AG09309 (cell line): ENCODE data around the gene GRM8.

Experiments
- DNase-seq: peaks from one replicate; pipeline ENCODE4 v3.0.0-alpha.2; 2010; ENCODE audit warnings: low read depth
- H3K4me3 ChIP-seq: 2 replicates; pipeline ENCODE4 v1.5.1; 2011; ENCODE audit warnings: mild to moderate bottlenecking, low read depth, low read length, moderate library complexity; ENCODE audit not compliant: control insufficient read depth
- TF ChIP-seq, protein P1 (sequence below): IDR thresholded peaks from 2 replicates; pipeline ENCODE4 v1.5.1; 2011; ENCODE audit warnings: mild to moderate bottlenecking, low read depth, low read length, inconsistent platforms; ENCODE audit not compliant: insufficient read depth, control insufficient read depth; ENCODE audit errors: missing control alignments

Gene GRM8

DNA sequence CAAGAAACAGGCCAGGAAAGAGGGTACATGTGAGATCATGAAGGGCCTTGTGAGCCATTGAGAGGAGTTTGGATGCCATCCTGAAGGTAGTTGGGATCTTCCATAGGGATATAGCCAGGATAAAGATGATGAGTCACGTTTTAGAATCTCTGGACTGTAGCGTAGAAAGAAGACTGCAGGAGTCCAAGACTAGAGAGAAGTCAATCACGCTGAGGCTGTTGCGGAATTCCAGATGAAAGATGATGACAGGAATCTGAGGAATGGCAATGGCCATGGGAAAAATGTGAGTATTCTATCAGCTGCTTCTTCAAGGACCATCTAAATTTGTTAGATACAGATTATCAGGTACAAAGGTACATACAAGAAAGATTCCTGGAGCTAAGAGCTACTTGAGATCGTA is 711.3 kb downstream of the GRM8 start:
- no peak for DNase-seq
- TF ChIP-seq, protein P1, sequence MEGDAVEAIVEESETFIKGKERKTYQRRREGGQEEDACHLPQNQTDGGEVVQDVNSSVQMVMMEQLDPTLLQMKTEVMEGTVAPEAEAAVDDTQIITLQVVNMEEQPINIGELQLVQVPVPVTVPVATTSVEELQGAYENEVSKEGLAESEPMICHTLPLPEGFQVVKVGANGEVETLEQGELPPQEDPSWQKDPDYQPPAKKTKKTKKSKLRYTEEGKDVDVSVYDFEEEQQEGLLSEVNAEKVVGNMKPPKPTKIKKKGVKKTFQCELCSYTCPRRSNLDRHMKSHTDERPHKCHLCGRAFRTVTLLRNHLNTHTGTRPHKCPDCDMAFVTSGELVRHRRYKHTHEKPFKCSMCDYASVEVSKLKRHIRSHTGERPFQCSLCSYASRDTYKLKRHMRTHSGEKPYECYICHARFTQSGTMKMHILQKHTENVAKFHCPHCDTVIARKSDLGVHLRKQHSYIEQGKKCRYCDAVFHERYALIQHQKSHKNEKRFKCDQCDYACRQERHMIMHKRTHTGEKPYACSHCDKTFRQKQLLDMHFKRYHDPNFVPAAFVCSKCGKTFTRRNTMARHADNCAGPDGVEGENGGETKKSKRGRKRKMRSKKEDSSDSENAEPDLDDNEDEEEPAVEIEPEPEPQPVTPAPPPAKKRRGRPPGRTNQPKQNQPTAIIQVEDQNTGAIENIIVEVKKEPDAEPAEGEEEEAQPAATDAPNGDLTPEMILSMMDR, result no peak
- no peak overlapping the region for H3K4me3 ChIP-seq

DNA sequence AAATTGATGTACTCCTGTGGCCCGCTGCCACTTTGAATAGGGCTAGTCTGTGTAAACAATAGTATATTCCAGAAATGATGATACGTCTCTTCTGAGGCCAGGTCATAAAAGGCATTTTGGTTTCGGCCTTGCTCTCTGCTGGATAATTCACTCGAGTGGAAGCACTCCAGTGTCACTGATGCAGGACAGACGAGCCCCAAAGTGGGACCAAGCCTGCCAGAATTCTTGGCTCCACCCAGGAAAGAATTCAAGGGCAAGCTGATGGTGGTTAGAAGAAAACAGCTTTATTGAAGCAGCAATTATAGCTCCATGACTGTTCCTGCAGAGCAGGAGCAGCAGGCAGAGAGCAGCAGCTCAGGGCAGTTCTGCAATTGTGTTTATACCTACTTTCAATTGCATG is 717.6 kb downstream of the GRM8 start:
- TF ChIP-seq, protein P1, result no peak
- no peak for DNase-seq
- no peak overlapping the region for H3K4me3 ChIP-seq

DNA sequence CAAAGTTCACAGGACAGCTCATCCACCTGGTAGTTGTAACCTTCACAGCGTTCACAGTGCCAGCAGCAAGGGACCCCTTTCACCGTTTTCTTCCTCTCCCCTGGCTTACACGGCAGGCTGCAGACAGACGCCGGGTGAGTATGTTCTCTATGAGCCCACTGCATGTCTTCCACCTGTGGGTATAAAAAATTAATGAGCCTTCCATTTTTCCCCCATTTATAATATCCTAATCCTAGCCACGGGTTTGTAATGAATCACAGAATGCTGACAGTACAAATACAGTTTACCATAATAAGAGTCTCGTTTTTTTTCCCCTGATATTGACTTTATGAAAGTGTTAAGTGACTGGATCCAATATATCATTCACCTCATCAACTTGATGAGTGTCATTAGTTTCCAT is 719.0 kb downstream of the GRM8 start:
- TF ChIP-seq, protein P1, result no peak
- no peak for DNase-seq

DNA sequence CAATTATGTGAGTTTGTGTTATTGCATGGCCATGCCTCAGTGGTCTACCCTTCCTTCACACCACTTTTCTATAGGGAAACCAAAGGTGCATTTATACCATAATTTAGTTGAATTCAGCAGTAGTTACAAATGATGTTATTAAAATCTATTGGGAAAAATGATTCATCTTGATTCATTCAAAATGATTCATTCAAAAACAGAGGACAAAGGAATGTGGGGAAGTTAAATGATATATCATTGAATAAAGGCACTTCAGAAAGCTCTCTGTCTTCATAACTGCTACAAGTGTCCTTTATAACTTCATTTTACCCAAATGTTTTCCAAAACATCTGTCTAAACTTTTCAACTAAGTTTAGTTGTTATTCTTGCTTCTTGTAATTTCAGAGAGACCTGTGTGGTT is 722.9 kb downstream of the GRM8 start:
- no peak overlapping the region for H3K4me3 ChIP-seq
- DNase-seq, result no peak
- TF ChIP-seq, protein P1, result no peak

More for the DNA sequence above, 719.0 kb downstream of the GRM8 start:
- no peak overlapping the region for H3K4me3 ChIP-seq

DNA sequence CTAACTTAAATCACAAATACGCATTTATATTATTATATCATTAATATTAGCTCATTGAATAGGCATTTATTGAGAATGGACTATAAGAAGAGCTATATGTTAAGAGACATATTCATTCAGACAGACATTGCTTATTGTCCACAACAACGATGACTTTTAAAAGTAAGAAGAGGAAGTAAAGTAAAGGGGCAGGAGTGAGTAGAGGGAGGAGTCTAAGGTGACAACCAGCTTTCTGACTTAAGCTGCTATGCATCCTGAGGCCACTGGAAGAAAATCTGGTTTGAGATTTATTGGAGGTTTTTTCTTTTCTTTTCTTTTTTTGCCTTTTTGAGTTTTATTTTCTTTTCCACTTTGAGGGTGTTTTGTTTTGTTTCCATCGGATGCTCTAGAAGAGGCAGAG is 723.5 kb downstream of the GRM8 start:
- H3K4me3 ChIP-seq, result no peak overlapping the region
- TF ChIP-seq, protein P1, result no peak
- no peak for DNase-seq

DNA sequence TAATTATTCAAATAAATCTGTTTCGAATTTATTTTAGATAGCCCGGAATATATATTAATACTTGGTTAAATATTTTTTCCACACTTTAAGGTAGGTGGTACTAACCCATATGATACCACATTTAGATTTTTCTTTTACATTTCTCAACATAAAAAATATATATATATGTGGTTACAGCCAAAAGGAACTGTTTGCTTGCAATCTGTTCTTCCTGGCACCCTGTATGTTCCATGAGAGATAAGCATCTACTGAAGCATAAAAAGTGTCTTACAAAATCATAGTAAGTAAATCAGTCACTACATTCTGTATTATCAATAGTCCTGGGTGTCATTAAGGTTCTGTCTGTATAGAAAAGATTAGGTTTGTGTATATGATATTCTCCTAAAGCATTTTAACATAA is 726.8 kb downstream of the GRM8 start:
- H3K4me3 ChIP-seq, result no peak overlapping the region
- TF ChIP-seq, protein P1, result no peak
- DNase-seq, result no peak

DNA sequence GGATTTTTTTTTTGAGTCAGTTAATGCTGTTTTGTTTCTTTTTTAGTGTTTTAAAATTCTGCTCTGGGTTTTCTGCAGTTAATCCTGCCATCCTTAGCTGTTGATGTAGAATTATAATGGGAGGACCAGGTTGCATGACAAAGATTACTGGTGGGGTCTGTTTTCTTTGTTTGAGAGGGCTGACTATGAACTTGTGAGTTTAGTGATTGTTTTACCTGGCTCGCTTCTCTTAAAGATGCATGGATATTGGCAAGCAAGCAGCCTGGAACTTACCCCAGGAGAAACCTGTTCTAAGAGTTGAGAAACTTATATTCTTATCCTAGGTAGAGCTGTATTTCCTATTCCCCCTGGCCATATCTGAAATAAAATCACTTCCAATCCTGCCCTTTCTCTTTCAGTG is 727.8 kb downstream of the GRM8 start:
- TF ChIP-seq, protein P1, result no peak
- no peak overlapping the region for H3K4me3 ChIP-seq
- DNase-seq, result no peak
